ENCODE data around the gene RACK1. TPM values are rescaled to one million over a fixed set of nuclear protein-coding genes. Genes with fewer than 3 reads are reported as not detected.
"Not testable (repeated sequence)": the region's sequence is repeated elsewhere in the genome, so short reads cannot be mapped to it uniquely, and the experiment has no call there.

The RACK1 gene
- total RNA-seq (1,000 to 10,000 TPM in 3 of 5 donors, 100 to 1,000 TPM in 2; 814 to 2,131 (median 1,334) TPM), polyA plus RNA-seq (1,000 to 10,000 TPM; 2,190 to 3,034 (median 2,228) TPM)
- long read RNA-seq, donor 1, transcript RACK1-210 (8 exons, 1,098 nt): minor isoform, 126 of 542 reads
- long read RNA-seq, donor 1, transcript RACK1-233 (3 exons, 791 nt): minor isoform, 24 of 542 reads
- long read RNA-seq, donor 1, transcript RACK1-227 (8 exons, 1,403 nt): major isoform, 217 of 542 reads
- long read RNA-seq, donor 1, transcript RACK1-216 (2 exons, 358 nt): minor isoform, 22 of 542 reads
- long read RNA-seq, donor 1, partial matches to known transcripts: 136 of 542 reads
- long read RNA-seq, donor 1, other reads (novel, unspliced or antisense): 5 of 542 reads
- long read RNA-seq, donor 2, transcript RACK1-215 (3 exons, 590 nt): minor isoform, 6 of 725 reads
- long read RNA-seq, donor 2, transcript RACK1-210 (8 exons, 1,098 nt): minor isoform, 227 of 725 reads
- long read RNA-seq, donor 2, transcript RACK1-227 (8 exons, 1,403 nt): major isoform, 332 of 725 reads
- long read RNA-seq, donor 2, transcript RACK1-233 (3 exons, 791 nt): minor isoform, 13 of 725 reads
- long read RNA-seq, donor 2, partial matches to known transcripts: 116 of 725 reads
- long read RNA-seq, donor 2, other reads (novel, unspliced or antisense): 9 of 725 reads
- long read RNA-seq, donor 3, transcript RACK1-210 (8 exons, 1,098 nt): minor isoform, 171 of 675 reads
- long read RNA-seq, donor 3, transcript RACK1-233 (3 exons, 791 nt): minor isoform, 37 of 675 reads
- long read RNA-seq, donor 3, transcript RACK1-227 (8 exons, 1,403 nt): major isoform, 251 of 675 reads
- long read RNA-seq, donor 3, transcript RACK1-216 (2 exons, 358 nt): minor isoform, 12 of 675 reads
- long read RNA-seq, donor 3, partial matches to known transcripts: 172 of 675 reads
- long read RNA-seq, donor 3, other reads (novel, unspliced or antisense): 12 of 675 reads
- long read RNA-seq, donor 4, transcript RACK1-233 (3 exons, 791 nt): minor isoform, 6 of 95 reads
- long read RNA-seq, donor 4, transcript RACK1-210 (8 exons, 1,098 nt): minor isoform, 34 of 95 reads
- long read RNA-seq, donor 4, transcript RACK1-216 (2 exons, 358 nt): minor isoform, 5 of 95 reads
- long read RNA-seq, donor 4, transcript RACK1-227 (8 exons, 1,403 nt): major isoform, 40 of 95 reads
- long read RNA-seq, donor 4, partial matches to known transcripts: 6 of 95 reads
- long read RNA-seq, donor 4, other reads (novel, unspliced or antisense): 0 of 95 reads
- long read RNA-seq, donor 5, transcript RACK1-233 (3 exons, 791 nt): minor isoform, 58 of 1,026 reads
- long read RNA-seq, donor 5, transcript RACK1-210 (8 exons, 1,098 nt): minor isoform, 245 of 1,026 reads
- long read RNA-seq, donor 5, transcript RACK1-227 (8 exons, 1,403 nt): major isoform, 363 of 1,026 reads
- long read RNA-seq, donor 5, transcript RACK1-216 (2 exons, 358 nt): minor isoform, 13 of 1,026 reads
- long read RNA-seq, donor 5, partial matches to known transcripts: 304 of 1,026 reads
- long read RNA-seq, donor 5, other reads (novel, unspliced or antisense): 17 of 1,026 reads
- long read RNA-seq, donor 6, transcript RACK1-210 (8 exons, 1,098 nt): minor isoform, 669 of 2,187 reads
- long read RNA-seq, donor 6, transcript RACK1-227 (8 exons, 1,403 nt): major isoform, 804 of 2,187 reads
- long read RNA-seq, donor 6, transcript RACK1-233 (3 exons, 791 nt): minor isoform, 54 of 2,187 reads
- long read RNA-seq, donor 6, transcript RACK1-216 (2 exons, 358 nt): minor isoform, 18 of 2,187 reads
- long read RNA-seq, donor 6, partial matches to known transcripts: 398 of 2,187 reads
- long read RNA-seq, donor 6, other reads (novel, unspliced or antisense): 185 of 2,187 reads
- long read RNA-seq, donor 7, transcript RACK1-227 (8 exons, 1,403 nt): major isoform, 338 of 1,051 reads
- long read RNA-seq, donor 7, transcript RACK1-216 (2 exons, 358 nt): minor isoform, 29 of 1,051 reads
- long read RNA-seq, donor 7, transcript RACK1-233 (3 exons, 791 nt): minor isoform, 87 of 1,051 reads
- long read RNA-seq, donor 7, transcript RACK1-210 (8 exons, 1,098 nt): minor isoform, 232 of 1,051 reads
- long read RNA-seq, donor 7, partial matches to known transcripts: 333 of 1,051 reads
- long read RNA-seq, donor 7, other reads (novel, unspliced or antisense): 6 of 1,051 reads
- long read RNA-seq, donor 8, transcript RACK1-227 (8 exons, 1,403 nt): major isoform, 493 of 1,179 reads
- long read RNA-seq, donor 8, transcript RACK1-233 (3 exons, 791 nt): minor isoform, 33 of 1,179 reads
- long read RNA-seq, donor 8, transcript RACK1-216 (2 exons, 358 nt): minor isoform, 21 of 1,179 reads
- long read RNA-seq, donor 8, transcript RACK1-210 (8 exons, 1,098 nt): minor isoform, 298 of 1,179 reads
- long read RNA-seq, donor 8, partial matches to known transcripts: 251 of 1,179 reads
- long read RNA-seq, donor 8, other reads (novel, unspliced or antisense): 43 of 1,179 reads
- long read RNA-seq, donor 9, transcript RACK1-210 (8 exons, 1,098 nt): minor isoform, 249 of 1,306 reads
- long read RNA-seq, donor 9, transcript RACK1-233 (3 exons, 791 nt): minor isoform, 140 of 1,306 reads
- long read RNA-seq, donor 9, transcript RACK1-216 (2 exons, 358 nt): minor isoform, 72 of 1,306 reads
- long read RNA-seq, donor 9, transcript RACK1-227 (8 exons, 1,403 nt): major isoform, 352 of 1,306 reads
- long read RNA-seq, donor 9, partial matches to known transcripts: 451 of 1,306 reads
- long read RNA-seq, donor 9, other reads (novel, unspliced or antisense): 17 of 1,306 reads
- long read RNA-seq, donor 10, transcript RACK1-227 (8 exons, 1,403 nt): major isoform, 177 of 412 reads
- long read RNA-seq, donor 10, transcript RACK1-233 (3 exons, 791 nt): minor isoform, 17 of 412 reads
- long read RNA-seq, donor 10, transcript RACK1-210 (8 exons, 1,098 nt): minor isoform, 122 of 412 reads
- long read RNA-seq, donor 10, partial matches to known transcripts: 83 of 412 reads
- long read RNA-seq, donor 10, other reads (novel, unspliced or antisense): 0 of 412 reads

DNA sequence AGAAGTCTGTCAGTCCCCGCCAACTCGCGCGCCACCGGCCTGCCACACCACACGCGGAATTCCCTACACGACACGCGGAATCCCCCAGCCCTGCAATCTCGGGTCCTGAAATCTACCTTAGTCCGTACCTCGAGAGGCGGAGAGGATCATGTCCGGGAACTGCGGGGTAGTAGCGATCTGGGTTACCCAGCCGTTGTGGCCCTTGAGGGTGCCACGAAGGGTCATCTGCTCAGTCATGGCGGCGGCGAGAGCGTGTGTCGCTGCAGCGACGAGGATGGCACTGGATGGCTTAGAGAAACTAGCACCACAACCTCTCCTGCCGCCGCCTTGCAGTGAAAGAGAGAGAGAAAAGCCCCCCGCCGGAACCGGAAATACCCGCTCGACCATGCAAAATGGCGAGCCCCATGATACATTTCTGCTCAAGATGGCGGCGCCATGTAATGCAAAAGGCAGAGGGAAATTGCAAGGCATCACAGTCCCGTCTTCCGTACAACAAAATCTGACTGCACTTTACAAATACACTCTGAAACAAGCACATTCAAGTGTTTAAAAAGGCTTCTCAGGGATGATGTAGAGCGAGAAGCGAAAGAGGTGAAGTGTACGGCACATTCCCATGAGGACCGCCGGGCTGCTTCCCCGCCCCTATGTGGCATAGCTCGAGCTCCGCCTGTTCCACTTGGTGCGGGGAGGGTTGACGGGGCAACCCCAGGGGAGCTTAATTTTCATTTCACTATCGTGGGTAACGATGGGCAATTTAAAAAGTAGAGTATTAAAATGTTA is at the start of gene RACK1:
Gene RACK1 (minus strand): TSS at position 343 of the 780 bp plus-strand sequence. CDS start 106 bp downstream, at position 237.
- intact Hi-C loops (cut with DNase I; ENCODE audit: low total_unique reads): no loop called here
- TF ChIP-seq POLR2AphosphoS5 (IDR thresholded peaks at IDR 0.05): peak; percentile 36 to 87 (median 70)
- TF ChIP-seq, protein P1, sequence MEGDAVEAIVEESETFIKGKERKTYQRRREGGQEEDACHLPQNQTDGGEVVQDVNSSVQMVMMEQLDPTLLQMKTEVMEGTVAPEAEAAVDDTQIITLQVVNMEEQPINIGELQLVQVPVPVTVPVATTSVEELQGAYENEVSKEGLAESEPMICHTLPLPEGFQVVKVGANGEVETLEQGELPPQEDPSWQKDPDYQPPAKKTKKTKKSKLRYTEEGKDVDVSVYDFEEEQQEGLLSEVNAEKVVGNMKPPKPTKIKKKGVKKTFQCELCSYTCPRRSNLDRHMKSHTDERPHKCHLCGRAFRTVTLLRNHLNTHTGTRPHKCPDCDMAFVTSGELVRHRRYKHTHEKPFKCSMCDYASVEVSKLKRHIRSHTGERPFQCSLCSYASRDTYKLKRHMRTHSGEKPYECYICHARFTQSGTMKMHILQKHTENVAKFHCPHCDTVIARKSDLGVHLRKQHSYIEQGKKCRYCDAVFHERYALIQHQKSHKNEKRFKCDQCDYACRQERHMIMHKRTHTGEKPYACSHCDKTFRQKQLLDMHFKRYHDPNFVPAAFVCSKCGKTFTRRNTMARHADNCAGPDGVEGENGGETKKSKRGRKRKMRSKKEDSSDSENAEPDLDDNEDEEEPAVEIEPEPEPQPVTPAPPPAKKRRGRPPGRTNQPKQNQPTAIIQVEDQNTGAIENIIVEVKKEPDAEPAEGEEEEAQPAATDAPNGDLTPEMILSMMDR (IDR thresholded peaks at IDR 0.05): no peak
- TF ChIP-seq EP300 (IDR thresholded peaks at IDR 0.05): no peak
- TF ChIP-seq POLR2A (IDR thresholded peaks at IDR 0.05): peak in 2 of 4 donors; percentile 31 to 67
- Histone ChIP-seq H3K36me3 (peaks cover 36 to 40% (median 36%) of the 10 kb centered on the region in 4 donors), H3K9me3 (no peaks in the 10 kb centered on the region), H3K27ac (peak within 1 kb of the TSS; percentile 85 to 98 (median 96)), H3K4me3 (peak within 1 kb of the TSS; percentile 64 to 89 (median 68)), H3K4me1 (peaks cover 37 to 73% (median 64%) of the 10 kb centered on the region in 4 donors), H3K27me3 (no peaks in the 10 kb centered on the region)
- WGBS, 5 donors: 0 to 1% (median 0%) methylated on average over 44 to 50 of the region's 50 CpGs
- peak; percentile 88 to 96 for DNase-seq

DNA sequence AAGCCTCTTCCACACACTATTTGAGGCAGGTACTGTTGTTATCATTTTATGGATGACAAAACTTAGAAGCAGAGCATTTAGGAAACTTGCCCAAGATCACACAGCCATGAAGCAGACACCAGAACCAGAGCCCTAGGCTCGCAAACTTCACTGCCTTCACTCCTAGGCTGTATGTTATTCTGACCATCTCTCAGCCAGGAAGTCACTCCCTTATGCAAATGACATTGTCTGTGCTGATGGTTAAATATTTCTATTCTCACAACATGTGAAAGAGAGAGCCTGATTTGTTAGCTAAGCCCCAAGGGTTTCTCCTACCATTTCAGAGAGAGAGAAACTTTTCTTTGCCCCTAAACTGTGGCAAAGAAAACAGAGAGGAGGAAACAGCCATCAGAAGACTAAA is 43.6 kb upstream of the RACK1 start:
- intact Hi-C loops (cut with DNase I; ENCODE audit: low total_unique reads); DNase-seq; H3K4me3 ChIP-seq; H3K4me1 ChIP-seq; H3K27me3 ChIP-seq; H3K36me3 ChIP-seq; H3K27ac ChIP-seq; H3K9me3 ChIP-seq: not testable (repeated sequence)
- WGBS, 5 donors: 74 to 90% (median 76%) methylated on average over 1 of the region's 1 CpG

- H3K27ac ChIP-seq; H3K4me1 ChIP-seq; H3K36me3 ChIP-seq; H3K4me3 ChIP-seq; intact Hi-C loops (cut with DNase I; ENCODE audit: low total_unique reads); H3K9me3 ChIP-seq; H3K27me3 ChIP-seq; DNase-seq: not testable (repeated sequence)
- WGBS, 5 donors: 86 to 93% (median 93%) methylated on average over 6 to 10 of the region's 10 CpGs
These were observed 42.4 kb upstream of the RACK1 start for GRCh38 chr5:181285962-181286705.

- WGBS, 5 donors: 65 to 81% (median 70%) methylated on average over 4 to 6 of the region's 6 CpGs
- H3K4me1 ChIP-seq; intact Hi-C loops (cut with DNase I; ENCODE audit: low total_unique reads); H3K4me3 ChIP-seq; DNase-seq; H3K27me3 ChIP-seq; H3K9me3 ChIP-seq; H3K36me3 ChIP-seq; H3K27ac ChIP-seq: not testable (repeated sequence)
These were observed 40.4 kb upstream of the RACK1 start for GRCh38 chr5:181283841-181284755.
